OCI-LY7 (cell line): Measurements from ENCODE around the gene ICA1. TPM values are rescaled to one million over a fixed set of nuclear protein-coding genes. Genes with fewer than 3 reads are reported as not detected.

Experiments used
- BruUV-seq: library from RNA; stranded (reverse); fragments of 400-500 nt; replicated peaks from 2 replicates; lab custom pipeline; 2021; lab: Mats Ljungman, UMichigan
- CTCF ChIA-PET: fragments of 300-600 bp; sonication (Branson Sonifier 250); formaldehyde crosslinking; loops from one replicate; lab custom pipeline; 2022; ENCODE audit warnings: antibody characterized with exemption; ENCODE audit not compliant: unreplicated experiment; lab: Charles Lee
- POLR2A ChIA-PET: fragments of 300-600 bp; sonication (Branson Sonifier 250); formaldehyde crosslinking; loops from one replicate; lab custom pipeline; 2022; ENCODE audit warnings: antibody characterized with exemption; lab: Charles Lee
- DNase-seq: peaks from one replicate; pipeline ENCODE4 v3.0.0-alpha.2; 2015; ENCODE audit warnings: low spot score
- H2AFZ ChIP-seq: fragments of 200-600 bp; sonication (generic), shearing (Covaris generic); 2 replicates; pipeline ENCODE4 v1.6.1; 2014; ENCODE audit warnings: mild to moderate bottlenecking, antibody characterized with exemption, low read length, moderate library complexity
- H3K27ac ChIP-seq: fragments of 200-600 bp; sonication (generic); 2 replicates; pipeline ENCODE4 v1.5.1; 2014; ENCODE audit warnings: mixed run types, low read depth, mild to moderate bottlenecking, moderate library complexity, low read length, inconsistent platforms; ENCODE audit not compliant: poor library complexity, severe bottlenecking
- H3K36me3 ChIP-seq: fragments of 200-600 bp; sonication (generic); 2 replicates; pipeline ENCODE4 v1.6.1; 2014; ENCODE audit warnings: mild to moderate bottlenecking, antibody characterized with exemption, low read length, moderate library complexity, mixed read lengths; ENCODE audit not compliant: insufficient read depth
- H3K4me1 ChIP-seq: fragments of 200-600 bp; sonication (generic); 2 replicates; pipeline ENCODE4 v1.5.1; 2014; ENCODE audit warnings: mild to moderate bottlenecking, low read length; ENCODE audit not compliant: insufficient read depth, poor library complexity, severe bottlenecking
- H3K4me2 ChIP-seq: fragments of 200-600 bp; sonication (generic); 2 replicates; pipeline ENCODE4 v1.6.1; 2014; ENCODE audit warnings: mild to moderate bottlenecking, low read length
- H3K4me3 ChIP-seq: fragments of 200-600 bp; sonication (generic); 2 replicates; pipeline ENCODE4 v1.5.1; 2014; ENCODE audit warnings: mild to moderate bottlenecking, low read depth, low read length; ENCODE audit not compliant: poor library complexity, severe bottlenecking
- H3K79me2 ChIP-seq: fragments of 200-600 bp; sonication (generic); 2 replicates; pipeline ENCODE4 v1.6.1; 2016; ENCODE audit warnings: low read depth, mild to moderate bottlenecking, low read length, moderate library complexity, mixed read lengths; ENCODE audit not compliant: insufficient read depth
- H3K9me2 ChIP-seq: fragments of 200-600 bp; sonication (generic); 2 replicates; pipeline ENCODE4 v1.6.1; 2016; ENCODE audit warnings: mild to moderate bottlenecking, low read length, mixed read lengths; ENCODE audit not compliant: insufficient read depth
- H3K9me3 ChIP-seq: fragments of 200-600 bp; sonication (generic); 2 replicates; pipeline ENCODE4 v1.6.1; 2014; ENCODE audit warnings: mild to moderate bottlenecking, mixed run types, low read length, mixed read lengths
- H4K20me1 ChIP-seq: fragments of 200-600 bp; sonication (generic); 2 replicates; pipeline ENCODE4 v1.6.1; 2014; ENCODE audit warnings: mild to moderate bottlenecking, antibody characterized with exemption, low read length, moderate library complexity, mixed read lengths; ENCODE audit not compliant: insufficient read depth
- EZH2phosphoT487 ChIP-seq: fragments of 200-600 bp; sonication (generic); IDR thresholded peaks from 2 replicates; pipeline ENCODE4 v1.6.1; 2018; ENCODE audit warnings: low read depth, borderline replicate concordance, mild to moderate bottlenecking, mixed run types, antibody characterized with exemption, low read length, moderate library complexity, mixed read lengths
- intact Hi-C: fragments of 100-400 bp; cut with micrococcal nuclease; formaldehyde crosslinking; loops from one replicate; pipeline ENCODE4 v1.10.0; 2022; ENCODE audit not compliant: unreplicated experiment
- total RNA-seq, 2 experiments: library from RNA; depleted of rRNA in 1 of 2; stranded (reverse); fragments of >200 nt in 1 of 2; shearing (Covaris generic) in 1 of 2; gene quantifications; 2 replicates each; pipeline ENCODE4 v1.2.3, GENCODE V29; 2014 to 2022
- TF ChIP-seq, protein P1 (sequence below): fragments of 200-600 bp; sonication (generic); conservative IDR thresholded peaks from 2 replicates; pipeline ENCODE4 v1.5.1; 2014; ENCODE audit warnings: mild to moderate bottlenecking, antibody characterized with exemption, low read length, moderate library complexity, mixed read lengths

ICA1 gene
- total RNA-seq, 2 experiments from 2014 or later = 0.49 TPM; not detected in 1

GRCh38 chr7:8128449-8129317, 133.3 kb downstream of the ICA1 start:
- no peaks in the 10 kb centered on the region for H3K9me2 ChIP-seq
- intact Hi-C loops = no loop called here
- no TSS peak for BruUV-seq
- TF ChIP-seq, protein P1, sequence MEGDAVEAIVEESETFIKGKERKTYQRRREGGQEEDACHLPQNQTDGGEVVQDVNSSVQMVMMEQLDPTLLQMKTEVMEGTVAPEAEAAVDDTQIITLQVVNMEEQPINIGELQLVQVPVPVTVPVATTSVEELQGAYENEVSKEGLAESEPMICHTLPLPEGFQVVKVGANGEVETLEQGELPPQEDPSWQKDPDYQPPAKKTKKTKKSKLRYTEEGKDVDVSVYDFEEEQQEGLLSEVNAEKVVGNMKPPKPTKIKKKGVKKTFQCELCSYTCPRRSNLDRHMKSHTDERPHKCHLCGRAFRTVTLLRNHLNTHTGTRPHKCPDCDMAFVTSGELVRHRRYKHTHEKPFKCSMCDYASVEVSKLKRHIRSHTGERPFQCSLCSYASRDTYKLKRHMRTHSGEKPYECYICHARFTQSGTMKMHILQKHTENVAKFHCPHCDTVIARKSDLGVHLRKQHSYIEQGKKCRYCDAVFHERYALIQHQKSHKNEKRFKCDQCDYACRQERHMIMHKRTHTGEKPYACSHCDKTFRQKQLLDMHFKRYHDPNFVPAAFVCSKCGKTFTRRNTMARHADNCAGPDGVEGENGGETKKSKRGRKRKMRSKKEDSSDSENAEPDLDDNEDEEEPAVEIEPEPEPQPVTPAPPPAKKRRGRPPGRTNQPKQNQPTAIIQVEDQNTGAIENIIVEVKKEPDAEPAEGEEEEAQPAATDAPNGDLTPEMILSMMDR = no peak
- TF ChIP-seq EZH2phosphoT487 = no peak
- no peaks in the 10 kb centered on the region for H3K9me3 ChIP-seq
- POLR2A ChIA-PET = no interaction called here
- peak overlapping the region; percentile 11; the same call in 1 of the 2 replicates for H3K4me2 ChIP-seq
- no peaks in the 10 kb centered on the region for H4K20me1 ChIP-seq
- H3K4me1 ChIP-seq = peaks cover 10% of the 10 kb centered on the region
- peak overlapping the region; percentile 57; the same call in 1 of the 2 replicates for H2AFZ ChIP-seq
- no peak for DNase-seq
- no peak overlapping the region for H3K4me3 ChIP-seq
- no peaks in the 10 kb centered on the region for H3K36me3 ChIP-seq
- no peaks in the 10 kb centered on the region for H3K79me2 ChIP-seq
- H3K27ac ChIP-seq = no peak overlapping the region
- CTCF ChIA-PET = no interaction called here

GRCh38 chr7:8126601-8127167, 135.3 kb downstream of the ICA1 start:
- no peaks in the 10 kb centered on the region for H3K9me3 ChIP-seq
- H3K4me2 ChIP-seq = no peak overlapping the region
- ChIA-PET CTCF (no interaction called here), POLR2A (interaction anchor here (0.6 kb wide), 1 partner anchor 129 kb away, joined by 3 read pairs; no protein-coding TSS in a partner anchor)
- no peaks in the 10 kb centered on the region for H3K79me2 ChIP-seq
- DNase-seq = no peak
- intact Hi-C loops = no loop called here
- peak overlapping the region; percentile 82; the same call in 1 of the 2 replicates for H2AFZ ChIP-seq
- H3K4me1 ChIP-seq = peaks cover 10% of the 10 kb centered on the region
- H3K9me2 ChIP-seq = no peaks in the 10 kb centered on the region
- no peak overlapping the region for H3K4me3 ChIP-seq
- no peak overlapping the region for H3K27ac ChIP-seq
- no peaks in the 10 kb centered on the region for H4K20me1 ChIP-seq
- TF ChIP-seq, protein P1 = no peak
- no peak for TF ChIP-seq EZH2phosphoT487
- no TSS peak for BruUV-seq
- no peaks in the 10 kb centered on the region for H3K36me3 ChIP-seq
